Kidney (tissue), 14 donors: ENCODE results near the gene KIF19. TPM values are rescaled to one million over a fixed set of nuclear protein-coding genes. Genes with fewer than 3 reads are reported as not detected.

Experiments used
- DNase-seq, 5 donors: peaks; one replicate each; pipeline ENCODE4 v3.0.0-alpha.2; 2013 to 2020
- FAIRE-seq: peaks from 2 replicates; lab custom pipeline; 2012; peaks lifted over from hg19 to GRCh38; lab: Jason Lieb, UNC
- H3K27ac ChIP-seq, 2 donors: one replicate each; pipeline ENCODE4 v1.7.0; 2013; ENCODE audit warnings: low read depth in 2 of 2, low read length in 2 of 2, inconsistent platforms in 1 of 2
- H3K27me3 ChIP-seq: one replicate; pipeline ENCODE4 v1.7.1; 2013; ENCODE audit warnings: low read length, inconsistent platforms; ENCODE audit not compliant: control insufficient read depth, insufficient read depth
- H3K36me3 ChIP-seq, 3 donors: one replicate each; pipeline versions ENCODE4 v1.7.0 to v1.7.1; 2013; ENCODE audit warnings: low read length in 3 of 3, control low read depth in 1 of 3, inconsistent platforms in 1 of 3; ENCODE audit not compliant: insufficient read depth in 3 of 3, control insufficient read depth in 2 of 3
- H3K4me1 ChIP-seq, 3 donors: one replicate each; pipeline versions ENCODE4 v1.7.0 to v1.7.1; 2013; ENCODE audit warnings: low read length in 3 of 3, inconsistent platforms in 1 of 3, low read depth in 1 of 3; ENCODE audit not compliant: control insufficient read depth in 2 of 3, insufficient read depth in 2 of 3
- H3K4me3 ChIP-seq, 3 donors: one replicate each; pipeline versions ENCODE4 v1.7.0 to v1.8.1; 2013; ENCODE audit warnings: low read length in 3 of 3, control low read depth in 1 of 3, inconsistent platforms in 1 of 3
- H3K9ac ChIP-seq, 3 donors: one replicate each; pipeline versions ENCODE4 v1.7.0 to v1.7.1; 2013; ENCODE audit warnings: low read length in 3 of 3, control low read depth in 1 of 3, inconsistent platforms in 1 of 3
- H3K9me3 ChIP-seq, 3 donors: one replicate each; pipeline versions ENCODE4 v1.7.0 to v1.7.1; 2013; ENCODE audit warnings: low read length in 3 of 3, control low read depth in 1 of 3, inconsistent platforms in 1 of 3; ENCODE audit not compliant: control insufficient read depth in 2 of 3, insufficient read depth in 1 of 3
- CTCF ChIP-seq: IDR thresholded peaks from 3 replicates; pipeline ENCODE4 v1.5.1; 2012; ENCODE audit warnings: mild to moderate bottlenecking, moderate library complexity, borderline replicate concordance; ENCODE audit not compliant: insufficient read depth; ENCODE audit errors: extremely low read depth
- intact Hi-C: fragments of 100-400 bp; cut with DNase I; formaldehyde crosslinking; loops from one replicate; pipeline ENCODE4 v1.11.1; 2022
- polyA plus RNA-seq: library from polyadenylated mRNA; stranded (reverse); fragments of 350-450 nt; fragmentation: Illumina TruSeq; extraction: RNeasy Lipid Tissue Mini Kit (QIAGEN cat#74804); gene quantifications from one replicate; pipeline ENCODE4 v1.2.3, GENCODE V29; 2014; ENCODE audit warnings: low read depth, low replicate concordance; ENCODE audit not compliant: insufficient read depth
- total RNA-seq: library from RNA; stranded (reverse); fragmentation: NEBNext Ultra II Directional; extraction: Animal tissue kit (Norgen Biotek cat#: 25700); gene quantifications from one replicate; pipeline ENCODE4 v1.2.1, GENCODE V29; 2021
- donor health status: control.
- donor health status: control.
- donor health status: control.
- donor health status: control.
- donor health status: control.
- donor health status: DM: yes; HTN: yes; CAD: no.
- donor health status: Normal renal cell carcinoma (clear cell type).

KIF19 gene
- total and polyA plus RNA-seq, 2 donors from 2014 or later: 0.85 TPM; not detected in 1

GRCh38 chr17:74356646-74357465, 30.8 kb downstream of the KIF19 start:
- peak in 3 of 5 donors; percentile 51 to 66 (median 55) for DNase-seq
- peaks cover 18% of the 10 kb centered on the region for H3K27me3 ChIP-seq
- no peak for TF ChIP-seq CTCF
- H3K4me3 ChIP-seq: no peak overlapping the region
- H3K36me3 ChIP-seq: no peaks in the 10 kb centered on the region
- intact Hi-C loops: no loop called here
- no peak overlapping the region for H3K9ac ChIP-seq
- no peak overlapping the region for H3K27ac ChIP-seq
- FAIRE-seq: no peak
- no peaks in the 10 kb centered on the region for H3K9me3 ChIP-seq
- no peaks in the 10 kb centered on the region for H3K4me1 ChIP-seq

DNA sequence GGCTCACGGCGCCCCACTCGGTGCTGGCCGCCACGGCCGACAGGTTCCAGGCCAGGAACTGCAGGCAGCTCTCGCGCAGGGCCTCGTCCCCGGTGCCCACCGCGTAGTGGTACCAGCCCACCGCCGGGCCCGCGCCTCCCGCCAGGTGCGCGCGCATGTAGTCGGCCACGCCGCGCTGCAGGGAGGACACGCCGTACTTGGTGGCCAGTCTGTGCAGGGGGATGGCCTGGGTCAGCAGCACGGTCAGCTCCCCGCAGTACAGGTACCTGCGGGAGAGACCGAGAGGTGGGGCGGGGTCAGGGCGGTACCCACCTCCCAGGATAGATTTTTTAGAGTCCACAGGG, 31.4 kb downstream of the KIF19 start:
- TF ChIP-seq CTCF: no peak
- Histone ChIP-seq H3K4me3 (no peak overlapping the region), H3K27ac (no peak overlapping the region), H3K9me3 (no peaks in the 10 kb centered on the region), H3K27me3 (peaks cover 16% of the 10 kb centered on the region), H3K4me1 (no peaks in the 10 kb centered on the region), H3K36me3 (no peaks in the 10 kb centered on the region), H3K9ac (no peak overlapping the region)
- DNase-seq (no peak), FAIRE-seq (no peak)
- intact Hi-C loops: no loop called here

GRCh38 chr17:74358697-74359096, 32.7 kb downstream of the KIF19 start:
- Histone ChIP-seq H3K4me1 (no peaks in the 10 kb centered on the region), H3K9ac (no peak overlapping the region), H3K36me3 (no peaks in the 10 kb centered on the region), H3K4me3 (no peak overlapping the region), H3K9me3 (no peaks in the 10 kb centered on the region), H3K27me3 (peaks cover 13% of the 10 kb centered on the region), H3K27ac (no peak overlapping the region)
- intact Hi-C loops: no loop called here
- no peak for DNase-seq
- no peak for FAIRE-seq
- no peak for TF ChIP-seq CTCF

- FAIRE-seq: no peak
- Histone ChIP-seq H3K9ac (no peak overlapping the region), H3K9me3 (no peaks in the 10 kb centered on the region), H3K27me3 (peaks cover 13% of the 10 kb centered on the region), H3K27ac (no peak overlapping the region), H3K4me1 (no peaks in the 10 kb centered on the region), H3K36me3 (no peaks in the 10 kb centered on the region), H3K4me3 (no peak overlapping the region)
- no peak for TF ChIP-seq CTCF
- intact Hi-C loops: loop anchor here (10.0 kb wide), 1 partner anchor 55 kb away; no protein-coding TSS in a partner anchor
- no peak for DNase-seq
Measured at GRCh38 chr17:74359916-74360315, 33.9 kb downstream of the KIF19 start.
